EH (cell line): ENCODE results near the gene ZFAND2B.
A peak's percentile ranks its signal among the peaks of the same experiment; 100 is the strongest.
"Not testable (repeated sequence)": the region's sequence is repeated elsewhere in the genome, so short reads cannot be mapped to it uniquely, and the experiment has no call there.

Experiments used
- DNase-seq: peaks from one replicate; pipeline ENCODE4 v3.0.0-alpha.2; 2015; ENCODE audit warnings: low read depth

The ZFAND2B gene

GRCh38 chr2:219250049-219250781, 43.6 kb downstream of the ZFAND2B start:
- DNase-seq = no peak

DNA sequence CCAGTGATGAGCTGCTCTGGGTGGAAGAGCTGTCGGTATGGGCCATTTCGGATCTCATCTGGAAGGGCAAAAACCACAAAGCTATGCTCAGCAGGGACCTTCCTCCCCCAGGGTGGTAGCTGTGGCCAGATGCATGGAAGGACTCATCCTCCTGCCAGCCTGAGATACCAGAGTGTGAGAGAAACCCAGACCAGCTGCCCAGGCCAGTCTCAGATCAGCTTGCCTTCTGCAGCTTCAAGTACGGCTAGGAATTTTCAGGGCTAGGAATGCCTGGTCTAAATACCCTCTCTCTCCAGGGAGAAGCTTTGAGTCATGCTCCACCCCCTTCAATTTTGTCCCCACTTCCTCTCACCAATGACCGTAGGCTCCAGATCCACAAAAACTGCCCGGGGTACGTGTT, 45.1 kb downstream of the ZFAND2B start:
- peak; percentile 47 for DNase-seq

DNA sequence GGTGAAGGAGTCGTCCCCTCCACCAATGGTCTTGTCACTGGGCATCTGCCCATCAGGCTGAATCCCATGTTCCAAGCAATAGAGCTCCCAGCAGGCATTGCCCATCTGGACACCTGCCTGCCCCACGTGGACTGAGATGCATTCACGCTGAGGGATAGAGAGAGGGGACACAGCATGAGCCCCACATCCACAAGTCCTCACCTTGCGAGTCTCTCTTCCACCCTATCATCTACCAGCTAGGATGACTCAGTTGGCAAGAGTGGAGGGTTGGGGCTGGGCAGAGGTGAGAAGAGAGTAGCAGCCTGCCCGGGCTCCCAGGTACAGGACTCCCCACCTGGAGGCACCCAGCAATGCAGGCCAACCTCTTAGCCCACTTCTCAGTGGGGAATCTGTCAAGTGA, 45.5 kb downstream of the ZFAND2B start:
- DNase-seq = no peak

GRCh38 chr2:219252570-219252899, 46.0 kb downstream of the ZFAND2B start:
- DNase-seq = no peak

GRCh38 chr2:219252900-219253752, 46.5 kb downstream of the ZFAND2B start, which contains the start of gene TUBA4B:
TUBA4B (plus strand) TSS chr2:219253243; CDS start chr2:219253408, 165 bp downstream.
- DNase-seq = peak; percentile 44

DNA sequence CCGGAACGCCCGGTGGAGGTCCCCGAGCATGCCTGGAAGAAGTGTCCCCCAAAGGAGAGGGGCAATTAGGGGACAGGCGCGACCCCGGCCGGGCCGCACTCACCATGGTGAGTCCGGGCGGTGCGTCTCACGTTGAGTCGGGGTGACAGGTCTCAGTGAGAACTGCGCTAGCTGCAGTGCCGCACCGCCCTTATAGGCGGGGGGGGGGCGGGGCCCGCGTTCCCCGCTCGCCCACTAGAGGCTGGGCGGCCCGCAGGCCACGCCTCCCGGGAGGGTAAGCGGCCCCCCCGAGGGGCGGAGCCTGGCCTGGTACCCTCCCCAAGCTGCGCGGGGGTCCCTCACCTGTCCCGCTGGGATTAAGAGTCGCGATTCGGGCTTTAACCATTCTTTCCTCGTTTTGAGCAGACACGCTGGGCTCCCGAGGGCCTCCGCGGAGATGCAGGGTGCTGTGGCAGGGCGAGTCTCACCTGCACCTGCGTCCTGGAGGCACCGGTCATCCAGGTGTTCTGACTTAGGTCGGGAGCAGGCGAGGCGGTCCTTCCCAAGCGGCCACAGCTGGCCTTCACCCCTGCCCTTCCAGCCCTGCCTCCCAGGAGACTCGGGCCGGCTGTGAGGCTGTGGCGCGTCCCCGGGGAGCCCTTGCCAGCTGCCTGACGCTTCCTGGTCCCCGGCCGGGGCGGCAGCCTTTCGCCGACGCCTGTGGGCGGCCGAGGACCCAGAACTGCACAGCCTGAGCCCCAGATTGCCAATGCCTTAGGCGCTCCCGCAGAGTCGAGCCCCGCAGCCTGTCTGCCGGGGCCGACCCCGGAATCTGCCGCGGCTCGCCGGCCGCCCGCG, 47.4 kb downstream of the ZFAND2B start, which contains the start of gene TUBA4A:
TSS of gene TUBA4A (minus strand) at position 166 of the 837 bp plus-strand sequence. CDS start at position 106, 60 bp downstream.
- peak; percentile 73 for DNase-seq

DNA sequence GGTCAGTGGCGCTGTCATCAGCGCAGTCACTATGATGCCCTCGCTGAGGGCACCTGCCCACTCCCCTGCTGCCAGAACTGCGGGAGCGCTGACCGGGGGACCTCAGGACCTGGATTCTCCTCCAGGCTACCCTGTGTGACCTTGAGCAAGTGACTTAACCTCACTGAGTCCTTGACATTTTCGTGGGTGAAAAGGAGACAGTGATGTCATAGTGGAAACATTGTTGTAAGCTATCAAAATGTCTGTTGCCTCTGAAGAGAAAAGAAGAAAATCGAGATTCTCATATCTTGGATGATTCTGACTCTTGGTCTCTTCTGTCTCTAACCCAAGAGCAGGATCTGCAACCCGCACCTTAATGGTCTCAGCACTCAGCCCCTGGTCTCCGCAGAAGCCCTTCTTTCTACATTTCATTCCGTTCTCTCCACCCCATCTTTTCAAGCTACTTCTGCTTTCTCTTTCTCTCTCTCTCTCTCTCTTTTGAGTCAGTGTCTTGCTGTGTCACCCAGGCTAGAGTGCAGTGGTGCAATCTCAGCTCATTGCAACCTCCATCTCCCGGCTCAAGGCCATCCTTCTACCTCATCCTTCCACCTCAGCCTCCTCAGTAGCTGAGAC, 48.1 kb downstream of the ZFAND2B start:
- DNase-seq = peak; percentile 15

- not testable (repeated sequence) for DNase-seq
Observed at GRCh38 chr2:219258942-219259341, 52.4 kb downstream of the ZFAND2B start.
